K562 (cell line): ENCODE measurements around the gene MLANA. TPM values are rescaled to one million over a fixed set of nuclear protein-coding genes. Genes with fewer than 3 reads are reported as not detected.
A peak's percentile ranks its signal among the peaks of the same experiment; 100 is the strongest.

Experiments
- AFF1 ChIP-seq, 2 experiments: fragments of 450-650 bp; IDR thresholded peaks; 2 replicates each; pipeline ENCODE4 v1.6.1; 2018; ENCODE audit warnings: mild to moderate bottlenecking in 2 of 2, low read depth in 1 of 2; ENCODE audit not compliant: partially characterized antibody in 2 of 2
- BRF2 ChIP-seq: IDR thresholded peaks from 3 replicates; pipeline ENCODE4 v1.6.1; 2011; ENCODE audit warnings: borderline replicate concordance, mild to moderate bottlenecking; ENCODE audit not compliant: insufficient read length, insufficient read depth
- CEBPG ChIP-seq, 3 experiments: fragments of 200-800 bp in 1 of 3; sonication (Bioruptor generic) in 1 of 3; sonication (generic) in 1 of 3; formaldehyde crosslinking in 1 of 3; IDR thresholded peaks in 2 of 3; conservative IDR thresholded peaks in 1 of 3; 2 replicates each; pipeline versions ENCODE4 v1.6.1 to v1.8.0; 2016 to 2022; ENCODE audit warnings: missing compliant biosample characterization in 2 of 3, missing genetic modification characterization in 2 of 3, mild to moderate bottlenecking in 1 of 3, missing genetic modification reagents in 1 of 3
- MGA ChIP-seq: fragments of 450-650 bp; IDR thresholded peaks from 2 replicates; pipeline ENCODE4 v1.6.1; 2016; ENCODE audit warnings: mild to moderate bottlenecking, moderate library complexity
- NR2C2 ChIP-seq, 2 experiments: fragments of 200-800 bp in 1 of 2; sonication (Bioruptor generic) in 1 of 2; sonication (generic) in 1 of 2; formaldehyde crosslinking in 1 of 2; IDR thresholded peaks; 2 replicates each; pipeline versions ENCODE4 v1.6.1 to v1.8.0; 2016 to 2022; ENCODE audit warnings: mild to moderate bottlenecking in 1 of 2, missing compliant biosample characterization in 1 of 2, missing genetic modification characterization in 1 of 2, missing genetic modification reagents in 1 of 2
- TAF9B ChIP-seq: fragments of 450-650 bp; IDR thresholded peaks from 2 replicates; pipeline ENCODE4 v1.6.1; 2018; ENCODE audit warnings: mild to moderate bottlenecking; ENCODE audit not compliant: partially characterized antibody
- ZKSCAN8 ChIP-seq: fragments of 200-800 bp; sonication (Bioruptor generic); IDR thresholded peaks from 2 replicates; pipeline ENCODE4 v1.6.1; 2016; ENCODE audit warnings: missing genetic modification characterization, missing compliant biosample characterization
- polyA plus RNA-seq, 8 experiments: library from polyadenylated mRNA; depleted of rRNA in 4 of 8; stranded (reverse) in 5 of 8; unstranded in 3 of 8; fragments of >200 nt; fragmentation: Nextera tagmentation in 2 of 8; fragmentation: Illumina TruSeq in 1 of 8; extraction: Ambion mirVana in 2 of 8; extraction: Trizol in 1 of 8; gene quantifications; 2 replicates each; pipeline versions ENCODE4 v1.2.1 to v1.2.3, GENCODE V29; 2011 to 2014; ENCODE audit warnings: inconsistent platforms in 1 of 8, missing spikeins in 1 of 8
- total RNA-seq, 7 experiments: library from RNA; depleted of rRNA in 6 of 7; stranded (reverse); fragments of >200 nt in 6 of 7; fragmentation: Illumina TruSeq in 2 of 7; extraction: Trizol in 2 of 7; gene quantifications; 2 replicates each; pipeline versions ENCODE4 v1.2.1 to v1.2.3, GENCODE V29; 2011 to 2021; ENCODE audit warnings: low replicate concordance in 1 of 7

The MLANA gene
- total and polyA plus RNA-seq, 9 of the 15 experiments (the other 6 are each of a cell fraction or from before 2014, with no cell fraction given), result not detected

- TF ChIP-seq MGA, result 0 out of 2 replicates have a peak, but pooled peaks have one; percentile 5
- TF ChIP-seq BRF2, result no peak
- peak; percentile 14 for TF ChIP-seq TAF9B
- no peak for TF ChIP-seq CEBPG (CRISPR knock-in tag; IDR thresholded peaks at IDR 0.05)
- no peak for TF ChIP-seq CEBPG (tag; conservative IDR thresholded peaks at IDR 0.05 in 1 of 2, IDR thresholded peaks at IDR 0.05 in 1 of 2)
- TF ChIP-seq NR2C2 (CRISPR knock-in tag; IDR thresholded peaks at IDR 0.05), result no peak
- peak; percentile 35; the same call in 1 of the 2 replicates for TF ChIP-seq NR2C2 (tag; IDR thresholded peaks at IDR 0.05)
- TF ChIP-seq ZKSCAN8 (CRISPR knock-in tag), result 0 out of 2 replicates have a peak, but pooled peaks have one; percentile 7
- TF ChIP-seq AFF1 (IDR thresholded peaks at IDR 0.05; ENCODE audit: low read depth in 1 of 2, partially characterized antibody in 2 of 2), result peak in 1 of 2 experiments; percentile 35
- TF ChIP-seq, all 486 proteins: peak for 6
Measured at GRCh38 chr9:5870020-5870339, 20.7 kb upstream of the MLANA start (continued).
